Thyroid gland (tissue), 4 donors: ENCODE measurements around the gene PGRMC2.

Source experiments
- POLR2A ChIP-seq, 2 donors: fragments of 450-650 bp; IDR thresholded peaks; one replicate each; pipeline ENCODE4 v1.6.1; 2017; ENCODE audit warnings: antibody characterized with exemption in 2 of 2, mild to moderate bottlenecking in 2 of 2, moderate library complexity in 1 of 2
- TF ChIP-seq, protein P1 (sequence below), 6 experiments: fragments of 200-600 bp in 3 of 6; fragments of 450-650 bp in 3 of 6; sonication (generic) in 3 of 6; IDR thresholded peaks; one replicate each; pipeline ENCODE4 v1.5.1; 2016 to 2019; ENCODE audit warnings: antibody characterized with exemption in 6 of 6, mild to moderate bottlenecking in 2 of 6, inconsistent platforms in 1 of 6, moderate library complexity in 1 of 6

- no peak for TF ChIP-seq POLR2A (IDR thresholded peaks at IDR 0.05)
- TF ChIP-seq, protein P1, sequence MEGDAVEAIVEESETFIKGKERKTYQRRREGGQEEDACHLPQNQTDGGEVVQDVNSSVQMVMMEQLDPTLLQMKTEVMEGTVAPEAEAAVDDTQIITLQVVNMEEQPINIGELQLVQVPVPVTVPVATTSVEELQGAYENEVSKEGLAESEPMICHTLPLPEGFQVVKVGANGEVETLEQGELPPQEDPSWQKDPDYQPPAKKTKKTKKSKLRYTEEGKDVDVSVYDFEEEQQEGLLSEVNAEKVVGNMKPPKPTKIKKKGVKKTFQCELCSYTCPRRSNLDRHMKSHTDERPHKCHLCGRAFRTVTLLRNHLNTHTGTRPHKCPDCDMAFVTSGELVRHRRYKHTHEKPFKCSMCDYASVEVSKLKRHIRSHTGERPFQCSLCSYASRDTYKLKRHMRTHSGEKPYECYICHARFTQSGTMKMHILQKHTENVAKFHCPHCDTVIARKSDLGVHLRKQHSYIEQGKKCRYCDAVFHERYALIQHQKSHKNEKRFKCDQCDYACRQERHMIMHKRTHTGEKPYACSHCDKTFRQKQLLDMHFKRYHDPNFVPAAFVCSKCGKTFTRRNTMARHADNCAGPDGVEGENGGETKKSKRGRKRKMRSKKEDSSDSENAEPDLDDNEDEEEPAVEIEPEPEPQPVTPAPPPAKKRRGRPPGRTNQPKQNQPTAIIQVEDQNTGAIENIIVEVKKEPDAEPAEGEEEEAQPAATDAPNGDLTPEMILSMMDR (IDR thresholded peaks at IDR 0.05), result no peak
Observed at GRCh38 chr4:128242601-128243000, 45.0 kb downstream of the PGRMC2 start.
